GM10266 (cell line): ENCODE results near the gene FOXK1.
A peak's percentile ranks its signal among the peaks of the same experiment; 100 is the strongest.
"Not testable (repeated sequence)": the region's sequence is repeated elsewhere in the genome, so short reads cannot be mapped to it uniquely, and the experiment has no call there.

Experiments used
- DNase-seq: peaks from one replicate; pipeline ENCODE4 v3.0.0; 2012; ENCODE audit errors: extremely low spot score
- CTCF ChIP-seq: IDR thresholded peaks from 2 replicates; pipeline ENCODE4 v1.5.1; 2012; ENCODE audit warnings: mild to moderate bottlenecking, low read depth; ENCODE audit not compliant: control insufficient read depth, insufficient read depth; ENCODE audit errors: missing control alignments

Gene FOXK1

GRCh38 chr7:4667776-4668509 is 14.2 kb upstream of the FOXK1 start:
- no peak for DNase-seq
- TF ChIP-seq CTCF = no peak

- no peak for TF ChIP-seq CTCF
- DNase-seq = no peak
Observed at GRCh38 chr7:4668510-4668847, 13.6 kb upstream of the FOXK1 start.

DNA sequence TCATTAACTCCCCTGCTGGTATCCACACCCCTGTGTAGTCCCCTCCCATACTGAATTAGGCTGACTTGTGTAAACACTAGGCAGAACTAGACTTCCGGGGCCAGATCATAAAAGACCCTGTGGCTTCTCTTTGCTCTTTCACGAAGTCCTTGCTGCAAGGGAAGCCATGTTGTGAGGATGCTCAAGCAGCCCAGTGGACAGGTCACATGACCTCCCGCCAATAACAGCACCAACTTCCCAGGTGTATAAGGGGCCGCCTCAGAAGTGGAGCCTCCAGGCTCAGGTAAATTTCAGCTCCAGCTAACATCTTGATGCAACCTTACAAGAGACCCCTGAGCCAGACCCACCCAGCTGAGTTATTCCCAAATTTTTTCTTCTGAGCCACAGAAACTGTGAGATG is 11.3 kb upstream of the FOXK1 start:
- TF ChIP-seq CTCF = no peak
- no peak for DNase-seq

GRCh38 chr7:4675771-4676367 is 6.2 kb upstream of the FOXK1 start:
- TF ChIP-seq CTCF = no peak
- DNase-seq = no peak

DNA sequence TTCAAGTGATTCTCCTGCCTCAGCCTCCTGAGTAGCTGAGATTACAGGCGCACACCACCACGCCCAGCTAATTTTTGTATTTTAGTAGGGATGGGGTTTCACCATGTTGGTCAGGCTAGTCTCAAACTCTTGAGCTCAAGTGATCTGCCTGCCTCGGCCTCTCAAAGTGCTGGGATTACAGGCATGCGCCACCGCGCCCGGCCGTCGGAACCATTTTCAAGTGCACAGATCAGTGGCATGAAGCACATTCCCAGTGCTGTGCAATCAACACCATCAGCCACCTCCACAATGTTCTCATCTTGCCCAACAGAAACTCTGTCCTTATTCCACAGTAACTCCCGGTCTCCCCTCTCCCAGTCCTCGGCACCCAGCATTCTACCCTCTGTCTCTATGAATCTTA is 4.6 kb upstream of the FOXK1 start:
- DNase-seq = not testable (repeated sequence)

DNA sequence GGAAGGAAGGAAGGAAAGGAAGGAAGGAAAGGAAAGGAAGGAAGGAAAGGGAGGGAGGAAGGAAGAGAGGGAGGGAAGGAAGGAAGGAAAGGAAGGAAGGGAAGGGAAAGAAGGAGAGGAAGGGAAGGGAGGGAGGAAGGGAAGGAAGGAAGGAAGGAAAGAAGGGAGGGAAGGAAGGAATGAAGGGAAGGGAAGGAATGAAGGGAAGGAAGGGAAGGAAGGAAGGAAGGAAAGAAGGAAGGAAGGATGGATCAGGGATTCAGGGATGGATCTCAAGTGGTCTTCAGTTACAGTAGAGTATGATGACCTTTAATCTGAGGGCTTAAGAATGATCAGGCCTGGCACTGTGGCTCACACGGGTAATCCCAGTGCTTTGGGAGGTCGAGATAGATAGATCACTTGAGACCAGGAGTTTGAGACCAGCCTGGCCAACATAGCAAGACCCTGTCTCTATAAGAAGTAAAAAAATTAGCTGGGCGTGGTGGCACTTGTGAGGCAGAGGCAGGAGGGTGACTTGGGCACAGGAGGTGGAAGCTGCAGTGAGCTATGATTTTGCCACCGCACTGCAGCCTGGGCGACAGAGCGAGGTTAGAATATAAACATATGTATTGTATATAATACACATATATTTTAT is 760 bp upstream of the FOXK1 start:
- DNase-seq = no peak
- TF ChIP-seq CTCF = no peak

- no peak for DNase-seq
- peak; percentile 29 for TF ChIP-seq CTCF
Observed at GRCh38 chr7:4682621-4683042, 537 bp downstream of the FOXK1 start.
